ENCODE data around the gene TMEM181. TPM values are rescaled to one million over a fixed set of nuclear protein-coding genes. Genes with fewer than 3 reads are reported as not detected.
A peak's percentile ranks its signal among the peaks of the same experiment; 100 is the strongest.

The TMEM181 gene
- total and polyA plus RNA-seq, 2 of the 13 experiments (the other 11 are each of a cell fraction or from before 2014, with no cell fraction given): 59.1 to 108 TPM

DNA sequence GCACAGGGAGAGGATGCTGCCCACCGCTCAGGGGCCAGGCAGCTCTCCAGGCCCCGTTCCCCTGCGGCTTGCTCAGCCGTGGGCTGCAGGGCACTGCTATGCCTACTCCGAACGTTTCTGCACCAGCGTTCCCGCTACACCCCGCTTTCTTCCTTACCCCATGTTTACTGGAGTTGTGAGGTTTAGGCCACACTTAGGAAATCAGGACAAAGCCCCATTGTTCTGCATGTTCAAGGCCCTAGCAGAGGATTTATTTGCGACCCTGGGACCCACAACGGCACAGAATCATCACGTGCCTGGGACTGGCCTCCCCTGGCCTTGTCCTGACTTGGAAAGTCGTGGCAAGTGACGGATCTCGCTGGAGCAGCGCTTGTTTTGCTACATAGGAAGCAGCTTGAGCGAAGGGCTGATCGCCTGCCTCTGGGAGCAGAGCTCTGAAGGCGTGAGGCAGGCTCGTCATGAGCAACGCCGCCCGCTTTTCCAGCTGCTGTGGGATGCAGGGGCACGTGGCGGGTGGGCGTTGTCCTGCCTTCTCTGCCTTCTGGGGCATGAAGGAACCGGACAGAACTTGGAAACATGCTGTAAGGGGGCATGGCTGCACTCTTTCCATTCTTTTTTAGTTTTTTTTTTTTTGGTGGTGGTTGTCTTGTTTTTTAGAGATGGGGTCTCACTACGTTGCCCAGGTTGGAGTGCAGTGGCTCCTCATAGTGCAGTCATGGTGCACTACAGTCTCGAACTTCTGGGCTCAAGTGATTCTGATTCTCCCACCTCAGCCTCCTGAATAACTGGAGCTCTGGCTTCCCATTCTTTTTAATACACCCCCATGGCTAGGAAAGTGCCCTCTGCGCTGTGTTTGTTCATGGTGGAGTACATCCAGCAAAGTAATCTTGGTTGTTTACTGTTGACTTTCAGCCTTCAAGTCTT is 14.6 kb upstream of the TMEM181 start (continued):
- TF ChIP-seq, protein P1, sequence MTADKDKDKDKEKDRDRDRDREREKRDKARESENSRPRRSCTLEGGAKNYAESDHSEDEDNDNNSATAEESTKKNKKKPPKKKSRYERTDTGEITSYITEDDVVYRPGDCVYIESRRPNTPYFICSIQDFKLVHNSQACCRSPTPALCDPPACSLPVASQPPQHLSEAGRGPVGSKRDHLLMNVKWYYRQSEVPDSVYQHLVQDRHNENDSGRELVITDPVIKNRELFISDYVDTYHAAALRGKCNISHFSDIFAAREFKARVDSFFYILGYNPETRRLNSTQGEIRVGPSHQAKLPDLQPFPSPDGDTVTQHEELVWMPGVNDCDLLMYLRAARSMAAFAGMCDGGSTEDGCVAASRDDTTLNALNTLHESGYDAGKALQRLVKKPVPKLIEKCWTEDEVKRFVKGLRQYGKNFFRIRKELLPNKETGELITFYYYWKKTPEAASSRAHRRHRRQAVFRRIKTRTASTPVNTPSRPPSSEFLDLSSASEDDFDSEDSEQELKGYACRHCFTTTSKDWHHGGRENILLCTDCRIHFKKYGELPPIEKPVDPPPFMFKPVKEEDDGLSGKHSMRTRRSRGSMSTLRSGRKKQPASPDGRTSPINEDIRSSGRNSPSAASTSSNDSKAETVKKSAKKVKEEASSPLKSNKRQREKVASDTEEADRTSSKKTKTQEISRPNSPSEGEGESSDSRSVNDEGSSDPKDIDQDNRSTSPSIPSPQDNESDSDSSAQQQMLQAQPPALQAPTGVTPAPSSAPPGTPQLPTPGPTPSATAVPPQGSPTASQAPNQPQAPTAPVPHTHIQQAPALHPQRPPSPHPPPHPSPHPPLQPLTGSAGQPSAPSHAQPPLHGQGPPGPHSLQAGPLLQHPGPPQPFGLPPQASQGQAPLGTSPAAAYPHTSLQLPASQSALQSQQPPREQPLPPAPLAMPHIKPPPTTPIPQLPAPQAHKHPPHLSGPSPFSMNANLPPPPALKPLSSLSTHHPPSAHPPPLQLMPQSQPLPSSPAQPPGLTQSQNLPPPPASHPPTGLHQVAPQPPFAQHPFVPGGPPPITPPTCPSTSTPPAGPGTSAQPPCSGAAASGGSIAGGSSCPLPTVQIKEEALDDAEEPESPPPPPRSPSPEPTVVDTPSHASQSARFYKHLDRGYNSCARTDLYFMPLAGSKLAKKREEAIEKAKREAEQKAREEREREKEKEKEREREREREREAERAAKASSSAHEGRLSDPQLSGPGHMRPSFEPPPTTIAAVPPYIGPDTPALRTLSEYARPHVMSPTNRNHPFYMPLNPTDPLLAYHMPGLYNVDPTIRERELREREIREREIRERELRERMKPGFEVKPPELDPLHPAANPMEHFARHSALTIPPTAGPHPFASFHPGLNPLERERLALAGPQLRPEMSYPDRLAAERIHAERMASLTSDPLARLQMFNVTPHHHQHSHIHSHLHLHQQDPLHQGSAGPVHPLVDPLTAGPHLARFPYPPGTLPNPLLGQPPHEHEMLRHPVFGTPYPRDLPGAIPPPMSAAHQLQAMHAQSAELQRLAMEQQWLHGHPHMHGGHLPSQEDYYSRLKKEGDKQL (CRISPR knock-in tag; IDR thresholded peaks at IDR 0.05; ENCODE audit: low read depth): peak; percentile 59; the same call in 1 of the 2 replicates
- TF ChIP-seq ZNF446 (CRISPR knock-in tag; IDR thresholded peaks at IDR 0.05) (no peak), NAIF1 (CRISPR knock-in tag; IDR thresholded peaks at IDR 0.05; ENCODE audit: borderline replicate concordance) (no peak), ZC3H4 (CRISPR knock-in tag; IDR thresholded peaks at IDR 0.05; ENCODE audit: borderline replicate concordance) (no peak), BRCA1 (CRISPR knock-in tag; IDR thresholded peaks at IDR 0.05) (no peak), ZSCAN30 (CRISPR knock-in tag; IDR thresholded peaks at IDR 0.05) (0 out of 2 replicates have a peak, but pooled peaks have one; percentile 51), SALL1 (CRISPR knock-in tag; IDR thresholded peaks at IDR 0.05) (peak; percentile 96), ZNF768 (CRISPR knock-in tag; IDR thresholded peaks at IDR 0.05) (no peak; the same call in 1 of the 2 replicates), TP53 (CRISPR knock-in tag; conservative IDR thresholded peaks at IDR 0.05) (no peak), ZNF816 (CRISPR knock-in tag; IDR thresholded peaks at IDR 0.05; ENCODE audit: borderline replicate concordance) (no peak; the same call in 1 of the 2 replicates), ZNF577 (CRISPR knock-in tag; IDR thresholded peaks at IDR 0.05; ENCODE audit: borderline replicate concordance, low read depth) (no peak), KDM2A (CRISPR knock-in tag; IDR thresholded peaks at IDR 0.05; ENCODE audit: borderline replicate concordance, low read depth) (peak; percentile 88), AKAP8 (CRISPR knock-in tag; IDR thresholded peaks at IDR 0.05) (no peak), CENPX (CRISPR knock-in tag; IDR thresholded peaks at IDR 0.05) (no peak)
- TF ChIP-seq, protein P2, sequence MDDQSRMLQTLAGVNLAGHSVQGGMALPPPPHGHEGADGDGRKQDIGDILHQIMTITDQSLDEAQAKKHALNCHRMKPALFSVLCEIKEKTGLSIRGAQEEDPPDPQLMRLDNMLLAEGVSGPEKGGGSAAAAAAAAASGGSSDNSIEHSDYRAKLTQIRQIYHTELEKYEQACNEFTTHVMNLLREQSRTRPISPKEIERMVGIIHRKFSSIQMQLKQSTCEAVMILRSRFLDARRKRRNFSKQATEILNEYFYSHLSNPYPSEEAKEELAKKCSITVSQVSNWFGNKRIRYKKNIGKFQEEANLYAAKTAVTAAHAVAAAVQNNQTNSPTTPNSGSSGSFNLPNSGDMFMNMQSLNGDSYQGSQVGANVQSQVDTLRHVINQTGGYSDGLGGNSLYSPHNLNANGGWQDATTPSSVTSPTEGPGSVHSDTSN (CRISPR knock-in tag; IDR thresholded peaks at IDR 0.05; ENCODE audit: borderline replicate concordance): no peak
- TF ChIP-seq, protein P3, sequence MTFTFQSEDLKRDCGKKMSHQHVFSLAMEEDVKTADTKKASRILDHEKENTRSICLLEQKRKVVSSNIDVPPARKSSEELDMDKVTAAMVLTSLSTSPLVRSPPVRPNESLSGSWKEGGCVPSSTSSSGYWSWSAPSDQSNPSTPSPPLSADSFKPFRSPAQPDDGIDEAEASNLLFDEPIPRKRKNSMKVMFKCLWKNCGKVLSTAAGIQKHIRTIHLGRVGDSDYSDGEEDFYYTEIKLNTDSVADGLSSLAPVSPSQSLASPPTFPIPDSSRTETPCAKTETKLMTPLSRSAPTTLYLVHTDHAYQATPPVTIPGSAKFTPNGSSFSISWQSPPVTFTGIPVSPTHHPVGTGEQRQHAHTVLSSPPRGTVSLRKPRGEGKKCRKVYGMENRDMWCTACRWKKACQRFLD (CRISPR knock-in tag; IDR thresholded peaks at IDR 0.05; ENCODE audit: borderline replicate concordance): no peak
- TF ChIP-seq, protein P4, sequence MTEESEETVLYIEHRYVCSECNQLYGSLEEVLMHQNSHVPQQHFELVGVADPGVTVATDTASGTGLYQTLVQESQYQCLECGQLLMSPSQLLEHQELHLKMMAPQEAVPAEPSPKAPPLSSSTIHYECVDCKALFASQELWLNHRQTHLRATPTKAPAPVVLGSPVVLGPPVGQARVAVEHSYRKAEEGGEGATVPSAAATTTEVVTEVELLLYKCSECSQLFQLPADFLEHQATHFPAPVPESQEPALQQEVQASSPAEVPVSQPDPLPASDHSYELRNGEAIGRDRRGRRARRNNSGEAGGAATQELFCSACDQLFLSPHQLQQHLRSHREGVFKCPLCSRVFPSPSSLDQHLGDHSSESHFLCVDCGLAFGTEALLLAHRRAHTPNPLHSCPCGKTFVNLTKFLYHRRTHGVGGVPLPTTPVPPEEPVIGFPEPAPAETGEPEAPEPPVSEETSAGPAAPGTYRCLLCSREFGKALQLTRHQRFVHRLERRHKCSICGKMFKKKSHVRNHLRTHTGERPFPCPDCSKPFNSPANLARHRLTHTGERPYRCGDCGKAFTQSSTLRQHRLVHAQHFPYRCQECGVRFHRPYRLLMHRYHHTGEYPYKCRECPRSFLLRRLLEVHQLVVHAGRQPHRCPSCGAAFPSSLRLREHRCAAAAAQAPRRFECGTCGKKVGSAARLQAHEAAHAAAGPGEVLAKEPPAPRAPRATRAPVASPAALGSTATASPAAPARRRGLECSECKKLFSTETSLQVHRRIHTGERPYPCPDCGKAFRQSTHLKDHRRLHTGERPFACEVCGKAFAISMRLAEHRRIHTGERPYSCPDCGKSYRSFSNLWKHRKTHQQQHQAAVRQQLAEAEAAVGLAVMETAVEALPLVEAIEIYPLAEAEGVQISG (CRISPR knock-in tag; IDR thresholded peaks at IDR 0.05): peak; percentile 78

Data from HepG2 (cell line).